Measurements from ENCODE around the gene THSD7A. TPM values are rescaled to one million over a fixed set of nuclear protein-coding genes. Genes with fewer than 3 reads are reported as not detected.

The THSD7A gene
- total RNA-seq, 1 experiment from 2014 or later = 0.68 TPM

- H3K27ac Mint-ChIP-seq = no peak overlapping the region
- no peaks in the 10 kb centered on the region for H3K36me3 Mint-ChIP-seq
- CTCF ChIA-PET = interaction anchor here (1.2 kb wide), 1 partner anchor 21 kb away, joined by 3 read pairs; no protein-coding TSS in a partner anchor
- POLR2A ChIA-PET = no interaction called here
- TF ChIP-seq AFF4 (CRISPR knock-in tag; IDR thresholded peaks at IDR 0.05; ENCODE audit: borderline replicate concordance) = no peak
- H3K4me1 Mint-ChIP-seq = peaks cover 23% of the 10 kb centered on the region
- no peak overlapping the region for H3K4me3 Mint-ChIP-seq
- H3K9me3 Mint-ChIP-seq = no peaks in the 10 kb centered on the region
- no peaks in the 10 kb centered on the region for H3K27me3 Mint-ChIP-seq (ENCODE audit: low read depth)
- no peak for ATAC-seq
- no peak for DNase-seq (ENCODE audit: low spot score)
Measured at GRCh38 chr7:11615174-11615573, 216.8 kb downstream of the THSD7A start.

GRCh38 chr7:11613292-11613930, 218.6 kb downstream of the THSD7A start:
- Mint-ChIP-seq H3K27ac (no peak overlapping the region), H3K4me3 (no peak overlapping the region), H3K9me3 (no peaks in the 10 kb centered on the region), H3K36me3 (no peaks in the 10 kb centered on the region), H3K4me1 (peaks cover 36% of the 10 kb centered on the region), H3K27me3 (ENCODE audit: low read depth) (no peaks in the 10 kb centered on the region)
- DNase-seq (ENCODE audit: low spot score) = peak; percentile 31
- TF ChIP-seq NR1H2 (CRISPR knock-in tag; IDR thresholded peaks at IDR 0.05) (no peak), ATF1 (CRISPR knock-in tag; IDR thresholded peaks at IDR 0.05) (no peak), ETV6 (CRISPR knock-in tag; IDR thresholded peaks at IDR 0.05) (no peak), E2F4 (CRISPR knock-in tag; IDR thresholded peaks at IDR 0.05; ENCODE audit: borderline replicate concordance, low read depth) (no peak), ZNF671 (CRISPR knock-in tag; IDR thresholded peaks at IDR 0.05) (no peak), ATF6 (CRISPR knock-in tag; IDR thresholded peaks at IDR 0.05) (no peak), FOXP1 (CRISPR knock-in tag; IDR thresholded peaks at IDR 0.05; ENCODE audit: borderline replicate concordance) (no peak), ATF3 (CRISPR knock-in tag; conservative IDR thresholded peaks at IDR 0.05) (no peak), ZBTB21 (CRISPR knock-in tag; IDR thresholded peaks at IDR 0.05; ENCODE audit: borderline replicate concordance) (no peak), NFYB (CRISPR knock-in tag; conservative IDR thresholded peaks at IDR 0.05; ENCODE audit: low read depth) (no peak), KAT7 (CRISPR knock-in tag; IDR thresholded peaks at IDR 0.05; ENCODE audit: borderline replicate concordance) (no peak), NFATC4 (CRISPR knock-in tag; IDR thresholded peaks at IDR 0.05) (no peak), AR (CRISPR knock-in tag; IDR thresholded peaks at IDR 0.05) (no peak), CBFB (CRISPR knock-in tag; IDR thresholded peaks at IDR 0.05; ENCODE audit: low read depth) (no peak), IRF2 (CRISPR knock-in tag; IDR thresholded peaks at IDR 0.05; ENCODE audit: borderline replicate concordance, low read depth) (no peak), OVOL2 (CRISPR knock-in tag; IDR thresholded peaks at IDR 0.05; ENCODE audit: borderline replicate concordance) (no peak), AFF4 (CRISPR knock-in tag; IDR thresholded peaks at IDR 0.05; ENCODE audit: borderline replicate concordance) (no peak), ZNF416 (CRISPR knock-in tag; IDR thresholded peaks at IDR 0.05) (no peak)
- CTCF ChIA-PET = no interaction called here
- ATAC-seq = peak; percentile 84
- POLR2A ChIA-PET = no interaction called here
